Endodermal cell (in vitro differentiated cells): ENCODE data around the gene NAGS. TPM values are rescaled to one million over a fixed set of nuclear protein-coding genes. Genes with fewer than 3 reads are reported as not detected.
"Not testable (repeated sequence)": the region's sequence is repeated elsewhere in the genome, so short reads cannot be mapped to it uniquely, and the experiment has no call there.

ENCODE experiments used
- DNase-seq: peaks from one replicate; pipeline ENCODE4 v3.0.0-alpha.2; 2017
- H3K27ac ChIP-seq: 2 replicates; pipeline ENCODE4 v1.5.1; 2013; ENCODE audit warnings: mild to moderate bottlenecking, low read depth, low read length, moderate library complexity
- H3K27me3 ChIP-seq: 2 replicates; pipeline ENCODE4 v1.6.1; 2013; ENCODE audit warnings: mild to moderate bottlenecking, low read length, moderate library complexity; ENCODE audit not compliant: insufficient read depth, control insufficient read depth, poor library complexity, severe bottlenecking
- H3K36me3 ChIP-seq: 2 replicates; pipeline ENCODE4 v1.7.0; 2013; ENCODE audit warnings: mild to moderate bottlenecking, low read length, moderate library complexity; ENCODE audit not compliant: control insufficient read depth, insufficient read depth
- H3K4me1 ChIP-seq: one replicate; pipeline ENCODE4 v1.7.0; 2013; ENCODE audit warnings: low read length; ENCODE audit not compliant: control insufficient read depth, insufficient read depth
- H3K4me3 ChIP-seq: 2 replicates; pipeline ENCODE4 v1.5.1; 2013; ENCODE audit warnings: mild to moderate bottlenecking, low read length, moderate library complexity
- H3K9ac ChIP-seq: 2 replicates; pipeline ENCODE4 v1.6.1; 2013; ENCODE audit warnings: mild to moderate bottlenecking, low read length, moderate library complexity; ENCODE audit not compliant: poor library complexity, severe bottlenecking; ENCODE audit errors: extremely low read depth
- H3K9me3 ChIP-seq: 2 replicates; pipeline ENCODE4 v1.6.1; 2013; ENCODE audit warnings: mild to moderate bottlenecking, low read length, moderate library complexity; ENCODE audit not compliant: control insufficient read depth
- H3K27ac Mint-ChIP-seq: 2 replicates; pipeline ENCODE4 v1.8.0; 2020; ENCODE audit warnings: mixed read lengths
- H3K27me3 Mint-ChIP-seq: 2 replicates; pipeline ENCODE4 v1.8.0; 2021; ENCODE audit warnings: mild to moderate bottlenecking, mixed read lengths; ENCODE audit not compliant: insufficient read depth
- H3K36me3 Mint-ChIP-seq: 2 replicates; pipeline ENCODE4 v1.8.0; 2020; ENCODE audit warnings: low read depth, mixed read lengths
- H3K4me1 Mint-ChIP-seq: 2 replicates; pipeline ENCODE4 v1.8.0; 2020; ENCODE audit warnings: mixed read lengths
- H3K4me3 Mint-ChIP-seq: 2 replicates; pipeline ENCODE4 v1.8.0; 2020; ENCODE audit warnings: mild to moderate bottlenecking, moderate library complexity, mixed read lengths
- H3K9me3 Mint-ChIP-seq: 2 replicates; pipeline ENCODE4 v1.8.0; 2020; ENCODE audit warnings: mild to moderate bottlenecking, mixed read lengths
- CTCF ChIP-seq: fragments of 200-600 bp; sonication (generic); conservative IDR thresholded peaks from 2 replicates; pipeline ENCODE4 v1.5.0; 2021; ENCODE audit warnings: antibody characterized with exemption, mild to moderate bottlenecking
- WGBS, 2 experiments: methylation state at CpG; one replicate each; pipeline versions ENCODE4 v1.1.5 to v1.1.7; 2013; ENCODE audit warnings: missing lambda C conversion rate in 2 of 2, mixed read lengths in 1 of 2; ENCODE audit not compliant: insufficient coverage in 1 of 2, insufficient read length in 1 of 2; 5-methylcytosine and 5-hydroxymethylcytosine counted together
- total RNA-seq, 2 donors: library from RNA; stranded (reverse); fragmentation: NEBNext Ultra II Directional in 1 of 2; extraction: Animal tissue kit (Norgen Biotek cat#: 25700) in 1 of 2; gene quantifications; 2 replicates in 1 of 2; 3 replicates in 1 of 2; pipeline ENCODE4 v1.2.1, GENCODE V29; 2021

Gene NAGS
- total RNA-seq, 2 donors from 2014 or later: 1.4 to 2.1 TPM

- Mint-ChIP-seq H3K27ac (no peak overlapping the region), H3K9me3 (no peaks in the 10 kb centered on the region), H3K27me3 (peaks cover 15% of the 10 kb centered on the region), H3K4me1 (peaks cover 4% of the 10 kb centered on the region), H3K4me3 (peak overlapping the region; percentile 42), H3K36me3 (no peaks in the 10 kb centered on the region)
- Histone ChIP-seq H3K4me3 (peak overlapping the region; percentile 56), H3K4me1 (no peaks in the 10 kb centered on the region), H3K27me3 (peaks cover 6% of the 10 kb centered on the region), H3K9ac (no peak overlapping the region), H3K9me3 (no peaks in the 10 kb centered on the region), H3K27ac (no peak overlapping the region), H3K36me3 (no peaks in the 10 kb centered on the region)
- 29 to 32% methylated on average over 23 to 52 of the region's 52 CpGs for WGBS, 2 experiments
- DNase-seq: peak; percentile 94
- TF ChIP-seq CTCF: peak; percentile 95
These were observed 9.9 kb upstream of the NAGS start for GRCh38 chr17:43994272-43995149.

GRCh38 chr17:43995150-43995471 is 9.3 kb upstream of the NAGS start:
- no peak for TF ChIP-seq CTCF
- peak overlapping the region; percentile 56 for H3K4me3 ChIP-seq

GRCh38 chr17:43997180-43997579 is 7.2 kb upstream of the NAGS start:
- not testable (repeated sequence) for H3K27ac ChIP-seq, H3K27me3 ChIP-seq, DNase-seq, H3K9me3 Mint-ChIP-seq, H3K4me1 Mint-ChIP-seq, H3K9ac ChIP-seq, H3K9me3 ChIP-seq, H3K4me3 ChIP-seq, H3K4me1 ChIP-seq, H3K27ac Mint-ChIP-seq, H3K36me3 Mint-ChIP-seq, H3K4me3 Mint-ChIP-seq, H3K36me3 ChIP-seq
- H3K27me3 Mint-ChIP-seq: peaks cover 31% of the 10 kb centered on the region
- 96 to 97% methylated on average over 5 of the region's 5 CpGs for WGBS, 2 experiments

More at GRCh38 chr17:43995150-43995471, 9.3 kb upstream of the NAGS start:
- DNase-seq: no peak
- Mint-ChIP-seq H3K27ac (no peak overlapping the region), H3K27me3 (peaks cover 20% of the 10 kb centered on the region), H3K4me1 (peaks cover 4% of the 10 kb centered on the region), H3K36me3 (no peaks in the 10 kb centered on the region), H3K4me3 (peak overlapping the region; percentile 42), H3K9me3 (no peaks in the 10 kb centered on the region)
- no peaks in the 10 kb centered on the region for H3K9me3 ChIP-seq
- H3K4me1 ChIP-seq: no peaks in the 10 kb centered on the region
- H3K27me3 ChIP-seq: peaks cover 6% of the 10 kb centered on the region
- H3K27ac ChIP-seq: no peak overlapping the region
- H3K36me3 ChIP-seq: no peaks in the 10 kb centered on the region
- 25 to 43% methylated on average over 4 to 11 of the region's 12 CpGs for WGBS, 2 experiments
- no peak overlapping the region for H3K9ac ChIP-seq
